C4-2B (cell line): ENCODE measurements around the gene CD300LD.

Source experiments
- ZFX ChIP-seq: fragments of 450-650 bp; IDR thresholded peaks from 2 replicates; pipeline ENCODE4 v1.6.1; 2017
- TF ChIP-seq, protein P1 (sequence below): fragments of 450-650 bp; conservative IDR thresholded peaks from 2 replicates; pipeline ENCODE4 v1.5.1; 2017; ENCODE audit warnings: mild to moderate bottlenecking

DNA sequence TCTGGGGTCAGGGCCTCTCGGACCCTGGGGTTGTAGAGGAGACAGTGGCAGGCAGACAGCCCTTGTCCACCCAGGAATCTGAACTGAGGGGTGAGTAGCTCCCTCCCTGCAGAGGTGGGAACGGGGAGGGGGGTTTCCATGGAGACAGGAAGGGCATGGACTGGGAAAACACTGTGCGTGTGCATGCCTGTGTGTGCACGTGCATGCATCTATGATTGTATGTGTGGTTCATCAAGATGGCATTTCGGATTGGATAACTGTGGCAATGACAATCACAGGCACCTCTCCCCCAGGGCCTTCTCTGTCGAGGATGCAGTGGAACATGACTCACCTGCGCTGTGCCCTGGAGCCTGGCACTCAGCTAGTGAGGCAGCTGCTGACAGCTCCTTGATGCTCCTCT, 40.0 kb downstream of the CD300LD start:
- TF ChIP-seq, protein P1, sequence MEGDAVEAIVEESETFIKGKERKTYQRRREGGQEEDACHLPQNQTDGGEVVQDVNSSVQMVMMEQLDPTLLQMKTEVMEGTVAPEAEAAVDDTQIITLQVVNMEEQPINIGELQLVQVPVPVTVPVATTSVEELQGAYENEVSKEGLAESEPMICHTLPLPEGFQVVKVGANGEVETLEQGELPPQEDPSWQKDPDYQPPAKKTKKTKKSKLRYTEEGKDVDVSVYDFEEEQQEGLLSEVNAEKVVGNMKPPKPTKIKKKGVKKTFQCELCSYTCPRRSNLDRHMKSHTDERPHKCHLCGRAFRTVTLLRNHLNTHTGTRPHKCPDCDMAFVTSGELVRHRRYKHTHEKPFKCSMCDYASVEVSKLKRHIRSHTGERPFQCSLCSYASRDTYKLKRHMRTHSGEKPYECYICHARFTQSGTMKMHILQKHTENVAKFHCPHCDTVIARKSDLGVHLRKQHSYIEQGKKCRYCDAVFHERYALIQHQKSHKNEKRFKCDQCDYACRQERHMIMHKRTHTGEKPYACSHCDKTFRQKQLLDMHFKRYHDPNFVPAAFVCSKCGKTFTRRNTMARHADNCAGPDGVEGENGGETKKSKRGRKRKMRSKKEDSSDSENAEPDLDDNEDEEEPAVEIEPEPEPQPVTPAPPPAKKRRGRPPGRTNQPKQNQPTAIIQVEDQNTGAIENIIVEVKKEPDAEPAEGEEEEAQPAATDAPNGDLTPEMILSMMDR = no peak
- TF ChIP-seq ZFX = no peak
